ENCODE measurements around the gene ADAMTS17.
A peak's percentile ranks its signal among the peaks of the same experiment; 100 is the strongest.

Gene ADAMTS17

GRCh38 chr15:100215843-100216169, 126.0 kb downstream of the ADAMTS17 start:
- no peak for DNase-seq (ENCODE audit: low read depth)
- no peak overlapping the region for H3K4me3 ChIP-seq (ENCODE audit: low read depth, low read length)
- no peak for TF ChIP-seq CTCF (IDR thresholded peaks at IDR 0.05; ENCODE audit: control insufficient read depth, extremely low read depth, insufficient read depth)

GRCh38 chr15:100215031-100215842, 126.5 kb downstream of the ADAMTS17 start:
- DNase-seq (ENCODE audit: low read depth) = no peak
- no peak for TF ChIP-seq CTCF (IDR thresholded peaks at IDR 0.05; ENCODE audit: control insufficient read depth, extremely low read depth, insufficient read depth)
- H3K4me3 ChIP-seq (ENCODE audit: low read depth, low read length) = no peak overlapping the region

DNA sequence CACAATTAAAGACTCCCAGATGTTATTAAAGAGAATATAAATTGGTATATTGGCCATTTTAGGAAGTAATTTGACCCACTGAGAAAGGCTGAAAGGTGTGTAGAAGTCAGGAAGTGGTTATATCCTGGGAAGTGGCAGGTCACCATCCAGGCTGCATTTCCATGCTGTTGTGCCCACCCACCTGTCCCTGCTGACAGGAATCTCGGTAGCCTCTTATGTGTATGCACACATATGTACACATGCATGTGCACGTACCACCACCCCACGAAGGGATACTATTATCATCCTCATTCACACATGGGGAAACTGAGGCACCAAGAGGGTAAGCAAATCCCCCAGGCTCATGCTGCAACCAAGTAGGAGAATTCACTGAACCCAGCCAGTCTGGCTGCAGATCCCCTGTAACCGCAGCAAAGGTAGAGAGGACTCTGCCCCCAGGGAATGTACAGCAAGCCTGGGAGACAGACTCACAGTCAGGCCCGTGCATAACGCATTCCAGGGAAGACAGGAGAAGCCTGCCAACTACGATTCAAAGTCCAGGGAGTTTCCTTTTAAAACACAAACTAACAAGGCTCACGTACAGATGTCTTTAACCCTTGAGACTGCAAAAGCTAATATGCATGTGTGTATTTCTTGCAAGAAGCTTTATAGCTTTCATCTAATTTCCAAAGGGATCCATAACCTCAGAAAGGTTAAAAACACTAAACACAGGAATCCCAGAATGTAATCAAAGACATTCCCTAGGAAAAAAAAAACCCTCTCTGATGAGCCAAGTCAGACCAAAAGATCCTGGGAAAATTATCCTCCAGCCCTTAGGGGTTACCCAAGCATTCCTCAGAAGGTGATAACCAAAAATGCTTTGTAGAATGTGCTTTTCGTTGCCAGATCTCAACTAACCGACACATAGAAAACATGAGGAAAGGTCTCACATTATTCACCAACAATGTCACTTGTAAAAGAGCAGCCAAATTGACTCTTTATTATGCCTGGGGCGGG, 129.6 kb downstream of the ADAMTS17 start:
- no peak for DNase-seq (ENCODE audit: low read depth)
- TF ChIP-seq CTCF (IDR thresholded peaks at IDR 0.05; ENCODE audit: control insufficient read depth, extremely low read depth, insufficient read depth) = no peak
- no peak overlapping the region for H3K4me3 ChIP-seq (ENCODE audit: low read depth, low read length)

DNA sequence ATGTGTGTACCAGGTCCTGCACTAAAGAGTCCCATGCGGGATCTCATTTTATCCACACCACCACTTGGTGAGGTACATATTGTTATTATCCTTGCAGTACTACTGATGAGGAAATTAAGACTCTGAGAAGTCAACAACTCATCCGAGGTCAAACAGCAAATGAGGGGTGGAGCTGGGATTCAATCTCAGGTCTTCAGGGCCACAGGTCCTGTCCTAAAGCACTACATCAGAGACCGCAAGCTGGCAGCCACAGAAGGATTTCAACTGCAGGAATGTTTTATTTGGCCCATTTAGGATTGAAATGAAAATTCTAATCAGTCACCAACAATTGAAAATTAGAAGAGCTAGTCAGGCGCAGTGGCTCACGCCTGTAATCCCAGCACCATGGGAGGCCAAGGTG, 131.4 kb downstream of the ADAMTS17 start:
- DNase-seq (ENCODE audit: low read depth) = no peak
- no peak overlapping the region for H3K4me3 ChIP-seq (ENCODE audit: low read depth, low read length)
- TF ChIP-seq CTCF (IDR thresholded peaks at IDR 0.05; ENCODE audit: control insufficient read depth, extremely low read depth, insufficient read depth) = no peak

DNA sequence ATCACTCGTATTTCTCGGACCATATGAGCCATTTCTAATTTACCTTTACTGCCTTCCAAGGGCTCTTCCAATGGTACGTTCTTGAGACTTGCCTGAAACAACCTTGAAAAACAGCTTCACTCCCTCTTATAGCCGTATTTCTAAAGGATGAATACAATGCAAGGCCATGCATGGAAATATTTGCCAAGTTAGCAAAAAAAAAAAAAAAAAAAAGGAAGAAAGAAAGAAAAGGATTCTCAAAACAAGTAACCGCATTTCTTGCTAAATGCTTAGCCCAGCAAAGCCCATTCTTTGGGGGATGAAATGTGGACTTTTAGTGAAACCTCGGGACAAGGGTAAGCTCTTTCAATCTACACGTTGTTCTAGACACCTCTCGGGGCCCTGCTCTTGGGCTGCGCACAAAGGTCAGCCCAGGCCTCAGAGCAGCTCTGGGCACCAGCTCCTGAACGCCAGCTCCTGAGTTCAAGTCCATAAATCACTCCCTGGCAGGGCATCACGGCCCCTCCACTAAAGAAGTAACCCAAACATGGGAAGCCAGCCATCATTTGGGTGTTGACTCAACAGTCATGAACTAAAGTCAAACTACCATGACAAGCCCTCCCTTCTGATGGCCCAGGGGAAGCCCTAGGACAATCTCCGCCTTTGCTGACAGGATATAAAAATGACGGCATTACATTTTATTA, 132.7 kb downstream of the ADAMTS17 start:
- DNase-seq (ENCODE audit: low read depth) = no peak
- TF ChIP-seq CTCF (IDR thresholded peaks at IDR 0.05; ENCODE audit: control insufficient read depth, extremely low read depth, insufficient read depth) = no peak
- no peak overlapping the region for H3K4me3 ChIP-seq (ENCODE audit: low read depth, low read length)

GRCh38 chr15:100207053-100207452, 134.7 kb downstream of the ADAMTS17 start:
- DNase-seq (ENCODE audit: low read depth) = peak; percentile 94
- TF ChIP-seq CTCF (IDR thresholded peaks at IDR 0.05; ENCODE audit: control insufficient read depth, extremely low read depth, insufficient read depth) = peak; percentile 54
- peak overlapping the region; percentile 27 for H3K4me3 ChIP-seq (ENCODE audit: low read depth, low read length)
